22Rv1 (cell line): ENCODE measurements around the gene SEC63.

ENCODE experiments used
- CTCF ChIP-seq: fragments of 450-650 bp; IDR thresholded peaks from 2 replicates; pipeline ENCODE4 v1.5.1; 2017; ENCODE audit warnings: mild to moderate bottlenecking
- ZFX ChIP-seq: fragments of 450-650 bp; IDR thresholded peaks from 2 replicates; pipeline ENCODE4 v1.6.1; 2017; ENCODE audit warnings: antibody characterized with exemption, borderline replicate concordance

GRCh38 chr6:108001696-108002231 is 43.8 kb upstream of the SEC63 start:
- TF ChIP-seq CTCF (no peak), ZFX (no peak)
